Measurements from ENCODE around the gene NFASC.

- TF ChIP-seq CTCF (IDR thresholded peaks at IDR 0.05; ENCODE audit: low read length) (no peak), EZH2 (optimal IDR thresholded peaks at IDR 0.05; ENCODE audit: low read depth, low read length) (no peak)
Observed at GRCh38 chr1:205003358-205004131, 132.9 kb downstream of the NFASC start.

Data from MM.1S (cell line).